H9 (cell line): Measurements from ENCODE around the gene SRA1. TPM values are rescaled to one million over a fixed set of nuclear protein-coding genes. Genes with fewer than 3 reads are reported as not detected.
"Not testable (repeated sequence)": the region's sequence is repeated elsewhere in the genome, so short reads cannot be mapped to it uniquely, and the experiment has no call there.

ENCODE experiments used
- DNase-seq: peaks from one replicate; pipeline ENCODE4 v3.0.0-alpha.2; 2017
- H2AFZ ChIP-seq: one replicate; pipeline ENCODE4 v1.6.1; 2013; ENCODE audit warnings: mild to moderate bottlenecking, low read length, control low read depth, moderate library complexity
- H2AK5ac ChIP-seq: 2 replicates; pipeline ENCODE4 v1.6.1; 2013; ENCODE audit warnings: low read length, control low read depth, mixed read lengths; ENCODE audit not compliant: insufficient read length
- H2BK120ac ChIP-seq: one replicate; pipeline ENCODE4 v1.6.1; 2013; ENCODE audit warnings: low read depth, mild to moderate bottlenecking, low read length, control low read depth, inconsistent platforms; ENCODE audit not compliant: poor library complexity, severe bottlenecking
- H2BK12ac ChIP-seq: 2 replicates; pipeline ENCODE4 v1.6.1; 2013; ENCODE audit warnings: low read length, control low read depth, mixed read lengths, low read depth; ENCODE audit not compliant: insufficient read length
- H2BK15ac ChIP-seq: 2 replicates; pipeline ENCODE4 v1.6.1; 2013; ENCODE audit warnings: low read depth, low read length, control low read depth
- H2BK20ac ChIP-seq: one replicate; pipeline ENCODE4 v1.6.1; 2013; ENCODE audit warnings: low read depth, mild to moderate bottlenecking, low read length, control low read depth, inconsistent platforms; ENCODE audit not compliant: poor library complexity, severe bottlenecking
- H2BK5ac ChIP-seq: 2 replicates; pipeline ENCODE4 v1.6.1; 2013; ENCODE audit warnings: low read length, control low read depth, mixed read lengths; ENCODE audit not compliant: insufficient read length
- H3K14ac ChIP-seq: 2 replicates; pipeline ENCODE4 v1.6.1; 2013; ENCODE audit warnings: low read length, control low read depth; ENCODE audit not compliant: insufficient read depth
- H3K18ac ChIP-seq: 2 replicates; pipeline ENCODE4 v1.6.1; 2013; ENCODE audit warnings: low read depth, mild to moderate bottlenecking, mixed read lengths, low read length, control low read depth; ENCODE audit not compliant: insufficient read length
- H3K23ac ChIP-seq: 2 replicates; pipeline ENCODE4 v1.6.1; 2013; ENCODE audit warnings: low read length, control low read depth, mixed read lengths, low read depth; ENCODE audit not compliant: insufficient read length
- H3K23me2 ChIP-seq: 2 replicates; pipeline ENCODE4 v1.6.1; 2013; ENCODE audit warnings: low read depth, mild to moderate bottlenecking, mixed read lengths, low read length, control low read depth; ENCODE audit not compliant: insufficient read length, poor library complexity, severe bottlenecking
- H3K27ac ChIP-seq: 2 replicates; pipeline ENCODE4 v1.5.1; 2013; ENCODE audit warnings: low read length, control low read depth, mixed read lengths, low read depth; ENCODE audit not compliant: insufficient read length
- H3K27me3 ChIP-seq: 2 replicates; pipeline ENCODE4 v1.6.1; 2013; ENCODE audit warnings: low read length, control low read depth, inconsistent platforms; ENCODE audit not compliant: insufficient read depth
- H3K4ac ChIP-seq: 2 replicates; pipeline ENCODE4 v1.6.1; 2013; ENCODE audit warnings: low read depth, mild to moderate bottlenecking, control low read depth, inconsistent platforms, low read length, moderate library complexity
- H3K4me1 ChIP-seq: 2 replicates; pipeline ENCODE4 v1.6.1; 2013; ENCODE audit warnings: low read length, control low read depth, inconsistent platforms; ENCODE audit not compliant: insufficient read depth
- H3K4me2 ChIP-seq: 2 replicates; pipeline ENCODE4 v1.6.1; 2013; ENCODE audit warnings: low read length, control low read depth, mixed read lengths; ENCODE audit not compliant: insufficient read length, insufficient read depth
- H3K56ac ChIP-seq: 2 replicates; pipeline ENCODE4 v1.6.1; 2013; ENCODE audit warnings: low read depth, mild to moderate bottlenecking, mixed read lengths, low read length, control low read depth; ENCODE audit not compliant: insufficient read length
- H3K79me1 ChIP-seq: 2 replicates; pipeline ENCODE4 v1.6.1; 2013; ENCODE audit warnings: low read depth, mild to moderate bottlenecking, moderate library complexity, low read length, control low read depth, inconsistent platforms; ENCODE audit not compliant: insufficient read depth, poor library complexity, severe bottlenecking
- H3K79me2 ChIP-seq: 2 replicates; pipeline ENCODE4 v1.6.1; 2013; ENCODE audit warnings: low read length, control low read depth, inconsistent platforms; ENCODE audit not compliant: insufficient read depth
- H3K9ac ChIP-seq: 2 replicates; pipeline ENCODE4 v1.6.1; 2013; ENCODE audit warnings: low read length, control low read depth, mixed read lengths; ENCODE audit not compliant: insufficient read length; ENCODE audit errors: extremely low read depth
- H3K9me3 ChIP-seq: one replicate; pipeline ENCODE4 v1.6.1; 2013; ENCODE audit warnings: low read depth, low read length, inconsistent platforms; ENCODE audit not compliant: control insufficient read depth
- H3T11ph ChIP-seq: one replicate; pipeline ENCODE4 v1.6.1; 2013; ENCODE audit warnings: mild to moderate bottlenecking, low read length, control low read depth, inconsistent platforms
- H4K20me1 ChIP-seq: one replicate; pipeline ENCODE4 v1.6.1; 2013; ENCODE audit not compliant: control insufficient read depth, insufficient read length, insufficient read depth
- H4K5ac ChIP-seq: 2 replicates; pipeline ENCODE4 v1.6.1; 2013; ENCODE audit warnings: low read depth, mild to moderate bottlenecking, mixed read lengths, low read length, control low read depth; ENCODE audit not compliant: insufficient read length
- H4K8ac ChIP-seq: replicated peaks from 2 replicates; pipeline ENCODE4 v1.6.1; 2013; ENCODE audit warnings: low read length, control low read depth, mixed read lengths, low read depth; ENCODE audit not compliant: insufficient read length
- H4K91ac ChIP-seq: 2 replicates; pipeline ENCODE4 v1.6.1; 2013; ENCODE audit warnings: low read depth, mild to moderate bottlenecking, moderate library complexity, mixed read lengths, low read length, control low read depth; ENCODE audit not compliant: insufficient read length
- H3K27ac Mint-ChIP-seq, 3 experiments: 2 replicates in 2 of 3; 3 replicates in 1 of 3; pipeline ENCODE4 v1.8.0; 2020 to 2021; ENCODE audit warnings: mixed read lengths in 3 of 3, mild to moderate bottlenecking in 1 of 3, moderate library complexity in 1 of 3
- H3K27me3 Mint-ChIP-seq: 2 replicates; pipeline ENCODE4 v1.8.0; 2021; ENCODE audit warnings: low read depth, mild to moderate bottlenecking, moderate library complexity, mixed read lengths
- H3K36me3 Mint-ChIP-seq, 3 experiments: 2 replicates in 2 of 3; 3 replicates in 1 of 3; pipeline ENCODE4 v1.8.0; 2020 to 2021; ENCODE audit warnings: low read depth in 3 of 3, mixed read lengths in 3 of 3; ENCODE audit not compliant: insufficient read depth in 1 of 3
- H3K4me1 Mint-ChIP-seq, 2 experiments: 2 replicates each; pipeline ENCODE4 v1.8.0; 2020; ENCODE audit warnings: mixed read lengths in 2 of 2
- H3K4me3 Mint-ChIP-seq, 2 experiments: 2 replicates in 1 of 2; 3 replicates in 1 of 2; pipeline ENCODE4 v1.8.0; 2020 to 2021; ENCODE audit warnings: mild to moderate bottlenecking in 2 of 2, mixed read lengths in 2 of 2, moderate library complexity in 1 of 2
- H3K9me3 Mint-ChIP-seq, 2 experiments: 2 replicates in 1 of 2; 3 replicates in 1 of 2; pipeline ENCODE4 v1.8.0; 2020; ENCODE audit warnings: mild to moderate bottlenecking in 2 of 2, mixed read lengths in 2 of 2, moderate library complexity in 1 of 2
- WGBS: extraction: QIAGEN DNeasy Blood & Tissue Kit; methylation state at CpG from one replicate; pipeline ENCODE4 v1.1.7; 2013; ENCODE audit warnings: missing lambda C conversion rate, low lambda C conversion rate, mixed read lengths; ENCODE audit not compliant: insufficient read length; ENCODE audit errors: extremely low coverage; 5-methylcytosine and 5-hydroxymethylcytosine counted together
- total RNA-seq: library from RNA; stranded (reverse); gene quantifications from 2 replicates; pipeline ENCODE4 v1.2.1, GENCODE V29; 2021
- TF ChIP-seq, protein P1 (sequence below): fragments of 200-600 bp; sonication (generic); conservative IDR thresholded peaks from 3 replicates; pipeline ENCODE4 v1.8.0; 2021; ENCODE audit warnings: antibody characterized with exemption, mild to moderate bottlenecking

The SRA1 gene
- total RNA-seq, 1 experiment from 2014 or later = 49.3 TPM

DNA sequence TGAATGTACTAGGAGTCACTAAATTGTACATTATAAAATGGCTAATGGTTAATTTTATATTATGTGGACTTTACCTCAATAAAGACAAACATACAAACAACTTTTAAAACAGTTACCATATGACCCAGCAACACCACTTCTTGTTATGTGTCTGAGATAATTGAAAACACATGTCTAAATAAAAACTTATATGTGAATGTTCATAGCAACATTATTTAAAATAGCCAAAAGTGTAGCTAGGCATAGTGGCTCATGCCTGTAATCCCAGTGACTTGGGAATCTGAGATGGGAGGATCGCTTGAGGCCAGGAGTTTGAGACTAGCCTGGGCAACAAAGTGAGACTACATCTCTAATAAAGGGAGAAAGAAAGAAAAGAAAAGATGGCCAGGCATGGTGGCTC is 30.2 kb upstream of the SRA1 start:
- H3K9ac ChIP-seq = no peak overlapping the region
- no peak overlapping the region for H3K23ac ChIP-seq
- no peak overlapping the region for H2BK15ac ChIP-seq
- H2BK5ac ChIP-seq = no peak overlapping the region
- no peaks in the 10 kb centered on the region for H3K4me1 ChIP-seq
- H3K4me2 ChIP-seq = no peak overlapping the region
- no peak overlapping the region for H2AK5ac ChIP-seq
- WGBS = no CpG with 5 or more reads among the region's 1 CpG
- H3K79me1 ChIP-seq = no peaks in the 10 kb centered on the region
- Mint-ChIP-seq H3K27me3 (peaks cover 7% of the 10 kb centered on the region), H3K36me3 (no peaks in the 10 kb centered on the region), H3K4me3 (no peak overlapping the region), H3K4me1 (no peaks in the 10 kb centered on the region), H3K27ac (no peak overlapping the region), H3K9me3 (peaks cover 9 to 13% of the 10 kb centered on the region in 2 experiments)
- H2BK20ac ChIP-seq = no peak overlapping the region
- no peak overlapping the region for H4K5ac ChIP-seq
- H3K23me2 ChIP-seq = no peaks in the 10 kb centered on the region
- no peak overlapping the region for H3T11ph ChIP-seq
- H3K56ac ChIP-seq = no peak overlapping the region
- DNase-seq = no peak
- no peak overlapping the region for H3K18ac ChIP-seq
- no peak overlapping the region for H4K8ac ChIP-seq
- H2BK120ac ChIP-seq = no peak overlapping the region
- H4K20me1 ChIP-seq = no peaks in the 10 kb centered on the region
- no peaks in the 10 kb centered on the region for H3K27me3 ChIP-seq
- H3K27ac ChIP-seq = no peak overlapping the region
- TF ChIP-seq, protein P1, sequence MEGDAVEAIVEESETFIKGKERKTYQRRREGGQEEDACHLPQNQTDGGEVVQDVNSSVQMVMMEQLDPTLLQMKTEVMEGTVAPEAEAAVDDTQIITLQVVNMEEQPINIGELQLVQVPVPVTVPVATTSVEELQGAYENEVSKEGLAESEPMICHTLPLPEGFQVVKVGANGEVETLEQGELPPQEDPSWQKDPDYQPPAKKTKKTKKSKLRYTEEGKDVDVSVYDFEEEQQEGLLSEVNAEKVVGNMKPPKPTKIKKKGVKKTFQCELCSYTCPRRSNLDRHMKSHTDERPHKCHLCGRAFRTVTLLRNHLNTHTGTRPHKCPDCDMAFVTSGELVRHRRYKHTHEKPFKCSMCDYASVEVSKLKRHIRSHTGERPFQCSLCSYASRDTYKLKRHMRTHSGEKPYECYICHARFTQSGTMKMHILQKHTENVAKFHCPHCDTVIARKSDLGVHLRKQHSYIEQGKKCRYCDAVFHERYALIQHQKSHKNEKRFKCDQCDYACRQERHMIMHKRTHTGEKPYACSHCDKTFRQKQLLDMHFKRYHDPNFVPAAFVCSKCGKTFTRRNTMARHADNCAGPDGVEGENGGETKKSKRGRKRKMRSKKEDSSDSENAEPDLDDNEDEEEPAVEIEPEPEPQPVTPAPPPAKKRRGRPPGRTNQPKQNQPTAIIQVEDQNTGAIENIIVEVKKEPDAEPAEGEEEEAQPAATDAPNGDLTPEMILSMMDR = no peak
- no peak overlapping the region for H3K14ac ChIP-seq
- H3K79me2 ChIP-seq = no peaks in the 10 kb centered on the region
- H3K9me3 ChIP-seq = no peaks in the 10 kb centered on the region
- no peak overlapping the region for H3K4ac ChIP-seq
- no peak overlapping the region for H4K91ac ChIP-seq
- no peak overlapping the region for H2AFZ ChIP-seq
- no peak overlapping the region for H2BK12ac ChIP-seq

DNA sequence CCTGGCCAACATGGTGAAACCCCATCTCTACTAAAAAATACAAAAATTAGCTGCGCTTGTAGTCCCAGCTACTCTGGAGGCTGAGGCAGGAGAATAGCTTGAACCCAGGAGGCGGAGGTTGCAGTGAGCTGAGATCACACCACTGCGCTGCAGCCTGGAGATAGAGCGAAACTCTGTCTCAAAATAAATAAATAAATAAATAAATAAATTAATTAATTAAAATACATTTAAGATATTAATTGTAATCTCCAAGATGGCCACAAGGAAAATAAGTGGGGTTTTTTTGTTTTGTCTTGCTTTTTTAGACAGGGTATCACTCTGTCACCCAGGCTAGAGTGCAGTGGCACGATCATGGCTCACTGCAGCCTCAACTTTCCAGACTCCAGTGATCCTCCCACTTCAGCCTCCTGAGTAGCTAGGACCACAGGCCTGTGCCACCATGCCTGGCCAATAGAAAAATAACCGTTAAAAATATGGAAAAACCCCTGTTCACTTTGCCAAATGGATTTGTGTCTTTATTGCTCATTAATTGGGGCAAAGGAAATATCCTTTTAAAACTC is 22.0 kb upstream of the SRA1 start:
- H3K4me2 ChIP-seq, H3K27me3 ChIP-seq, H2BK120ac ChIP-seq, H2BK20ac ChIP-seq, H3K79me2 ChIP-seq, H3K9ac ChIP-seq, H3K23me2 ChIP-seq, H3K36me3 Mint-ChIP-seq, H4K20me1 ChIP-seq, H2AFZ ChIP-seq, H3K56ac ChIP-seq, H4K5ac ChIP-seq, H3K4me1 Mint-ChIP-seq, H3K79me1 ChIP-seq, H3T11ph ChIP-seq, H2BK15ac ChIP-seq, H4K8ac ChIP-seq, H3K9me3 ChIP-seq, DNase-seq, H3K4me1 ChIP-seq, H3K23ac ChIP-seq, H3K14ac ChIP-seq, H2BK5ac ChIP-seq, H3K4ac ChIP-seq, H3K27ac ChIP-seq, H2BK12ac ChIP-seq, H3K4me3 Mint-ChIP-seq, H3K18ac ChIP-seq, H4K91ac ChIP-seq, H3K27ac Mint-ChIP-seq, H2AK5ac ChIP-seq: not testable (repeated sequence)
- H3K9me3 Mint-ChIP-seq = peaks cover 9 to 13% of the 10 kb centered on the region in 2 experiments; a peak in 4 of 5 replicates
- peaks cover 16% of the 10 kb centered on the region for H3K27me3 Mint-ChIP-seq
- no CpG with 5 or more reads among the region's 6 CpGs for WGBS
